ENCODE results near the gene TMEM273. TPM values are rescaled to one million over a fixed set of nuclear protein-coding genes. Genes with fewer than 3 reads are reported as not detected.

The TMEM273 gene
- total and polyA plus RNA-seq, 9 donors: 1.5 to 25.2 (median 5.0) TPM

- Histone ChIP-seq H3K27ac (no peak overlapping the region), H3K36me3 (no peaks in the 10 kb centered on the region), H3K9me3 (no peaks in the 10 kb centered on the region), H3K4me3 (no peak overlapping the region), H3K27me3 (no peaks in the 10 kb centered on the region), H3K4me1 (ENCODE audit: insufficient read depth) (peaks cover 20% of the 10 kb centered on the region)
- 43 to 75% (median 70%) methylated on average over 1 of the region's 1 CpG for WGBS, 3 donors
- no peak for DNase-seq
- TF ChIP-seq POLR2A (IDR thresholded peaks at IDR 0.05): no peak
- intact Hi-C loops (cut with DNase I): no loop called here
These were observed 51.7 kb downstream of the TMEM273 start for GRCh38 chr10:49136525-49136924.

GRCh38 chr10:49135575-49136313 is 52.4 kb downstream of the TMEM273 start:
- Histone ChIP-seq H3K27ac (no peak overlapping the region), H3K27me3 (no peaks in the 10 kb centered on the region), H3K4me3 (no peak overlapping the region), H3K4me1 (ENCODE audit: insufficient read depth) (peaks cover 24% of the 10 kb centered on the region), H3K36me3 (no peaks in the 10 kb centered on the region), H3K9me3 (no peaks in the 10 kb centered on the region)
- TF ChIP-seq POLR2A (IDR thresholded peaks at IDR 0.05) (no peak), CTCF (IDR thresholded peaks at IDR 0.05) (no peak), EP300 (IDR thresholded peaks at IDR 0.05) (no peak)
- intact Hi-C loops (cut with DNase I): no loop called here
- WGBS, 3 donors: 58 to 73% (median 62%) methylated on average over 9 of the region's 9 CpGs
- DNase-seq: no peak

GRCh38 chr10:49134327-49134726 is 53.9 kb downstream of the TMEM273 start:
- peaks cover 12% of the 10 kb centered on the region for H3K4me1 ChIP-seq (ENCODE audit: insufficient read depth)
- H3K9me3 ChIP-seq: no peaks in the 10 kb centered on the region
- H3K27me3 ChIP-seq: no peaks in the 10 kb centered on the region
- intact Hi-C loops (cut with DNase I): no loop called here
- H3K36me3 ChIP-seq: no peaks in the 10 kb centered on the region
- WGBS, 3 donors: 86 to 96% (median 94%) methylated on average over 3 of the region's 3 CpGs
- TF ChIP-seq CTCF (IDR thresholded peaks at IDR 0.05): no peak
- TF ChIP-seq POLR2A (IDR thresholded peaks at IDR 0.05): no peak
- no peak for TF ChIP-seq EP300 (IDR thresholded peaks at IDR 0.05)
- no peak overlapping the region for H3K4me3 ChIP-seq
- H3K27ac ChIP-seq: no peak overlapping the region
- DNase-seq: no peak

GRCh38 chr10:49133706-49134248 is 54.4 kb downstream of the TMEM273 start, which contains the start of gene FAM170B:
TSS of gene FAM170B (minus strand) at chr10:49134021. CDS start at chr10:49133918, 103 bp downstream.
- TF ChIP-seq POLR2A (IDR thresholded peaks at IDR 0.05): no peak
- no peak for TF ChIP-seq CTCF (IDR thresholded peaks at IDR 0.05)
- no peak for TF ChIP-seq EP300 (IDR thresholded peaks at IDR 0.05)
- Histone ChIP-seq H3K36me3 (no peaks in the 10 kb centered on the region), H3K27me3 (no peaks in the 10 kb centered on the region), H3K9me3 (no peaks in the 10 kb centered on the region), H3K4me3 (no peak within 1 kb of the TSS), H3K27ac (no peak within 1 kb of the TSS), H3K4me1 (ENCODE audit: insufficient read depth) (peaks cover 10% of the 10 kb centered on the region)
- no peak for DNase-seq
- intact Hi-C loops (cut with DNase I): no loop called here
- 75 to 82% (median 81%) methylated on average over 5 of the region's 5 CpGs for WGBS, 3 donors

GRCh38 chr10:49132362-49132737 is 55.8 kb downstream of the TMEM273 start:
- Histone ChIP-seq H3K36me3 (no peaks in the 10 kb centered on the region), H3K9me3 (no peaks in the 10 kb centered on the region), H3K4me1 (ENCODE audit: insufficient read depth) (peaks cover 7% of the 10 kb centered on the region), H3K27me3 (no peaks in the 10 kb centered on the region), H3K4me3 (no peak overlapping the region), H3K27ac (no peak overlapping the region)
- TF ChIP-seq EP300 (IDR thresholded peaks at IDR 0.05) (no peak), POLR2A (IDR thresholded peaks at IDR 0.05) (no peak), CTCF (IDR thresholded peaks at IDR 0.05) (no peak)
- DNase-seq: no peak
- intact Hi-C loops (cut with DNase I): no loop called here
- 94 to 97% (median 97%) methylated on average over 2 of the region's 2 CpGs for WGBS, 3 donors

All from ovary (tissue), 9 donors.